HCT116 (cell line): ENCODE results near the gene RPL11. TPM values are rescaled to one million over a fixed set of nuclear protein-coding genes. Genes with fewer than 3 reads are reported as not detected.

Source experiments
- ATAC-seq: fragments of 200-7000 bp; cut with Tn5 transposase; 2 replicates; pipeline ENCODE4 v1.9.1; 2020; ENCODE audit warnings: mild to moderate bottlenecking, moderate library complexity
- BruUV-seq: library from RNA; stranded (reverse); fragments of 400-500 nt; replicated peaks from 2 replicates; lab custom pipeline; 2021; lab: Mats Ljungman, UMichigan
- CTCF ChIA-PET: fragments of 300-600 bp; sonication (Branson Sonifier 250); formaldehyde crosslinking; loops from one replicate; lab custom pipeline; 2021; ENCODE audit warnings: antibody characterized with exemption; lab: Charles Lee
- POLR2A ChIA-PET: fragments of 300-600, 350-600 bp; sonication (Branson Sonifier 250); formaldehyde crosslinking; loops from one replicate; lab custom pipeline; 2021; ENCODE audit warnings: antibody characterized with exemption; lab: Charles Lee
- RAD21 ChIA-PET, 2 experiments: fragments of 300-600 bp; sonication (Branson Sonifier 250); formaldehyde crosslinking; loops; one replicate each; lab custom pipeline; 2023; ENCODE audit warnings: low total read pairs in 2 of 2; ENCODE audit not compliant: uncharacterized antibody in 2 of 2, unreplicated experiment in 2 of 2, low non-redundant PET in 1 of 2; lab: Charles Lee
- DNase-seq: peaks from one replicate; pipeline ENCODE4 v3.0.0-alpha.2; 2010; ENCODE audit warnings: low read depth, low spot score
- H2AFZ ChIP-seq: fragments of 200-600 bp; shearing (Covaris generic), sonication (generic); 2 replicates; pipeline ENCODE4 v1.6.1; 2017; ENCODE audit warnings: low read depth, mixed run types, mixed read lengths, antibody characterized with exemption, low read length; ENCODE audit not compliant: poor library complexity, severe bottlenecking
- H3K27ac ChIP-seq: 2 replicates; pipeline ENCODE4 v1.5.1; 2012; ENCODE audit warnings: low read depth, low read length
- H3K27me3 ChIP-seq: fragments of 200-600 bp; sonication (generic); 2 replicates; pipeline ENCODE4 v1.6.1; 2016; ENCODE audit warnings: mixed run types, low read length, mixed read lengths; ENCODE audit not compliant: insufficient read depth
- H3K36me3 ChIP-seq, 2 experiments: fragments of 200-500 bp in 1 of 2; fragments of 200-600 bp in 1 of 2; sonication (Bioruptor generic) in 1 of 2; sonication (generic) in 1 of 2; 2 replicates each; pipeline versions ENCODE4 v1.5.1 to v1.6.1; 2014 to 2016; ENCODE audit warnings: low read length in 2 of 2, inconsistent platforms in 1 of 2, mixed read lengths in 1 of 2, mixed run types in 1 of 2; ENCODE audit not compliant: insufficient read depth in 2 of 2, control insufficient read depth in 1 of 2
- H3K4me1 ChIP-seq, 2 experiments: fragments of 200-600 bp in 1 of 2; sonication (generic) in 1 of 2; 2 replicates each; pipeline versions ENCODE4 v1.5.1 to v1.6.1; 2012 to 2017; ENCODE audit warnings: low read length in 2 of 2, inconsistent platforms in 1 of 2, mild to moderate bottlenecking in 1 of 2, mixed read lengths in 1 of 2, mixed run types in 1 of 2, moderate library complexity in 1 of 2; ENCODE audit not compliant: insufficient read depth in 2 of 2, control insufficient read depth in 1 of 2
- H3K4me2 ChIP-seq: fragments of 200-600 bp; sonication (generic); 2 replicates; pipeline ENCODE4 v1.6.1; 2017; ENCODE audit warnings: mixed run types, low read length, mixed read lengths
- H3K4me3 ChIP-seq, 2 experiments: fragments of 200-600 bp in 1 of 2; sonication (generic) in 1 of 2; replicated peaks in 1 of 2; 2 replicates each; pipeline ENCODE4 v1.5.1; 2011 to 2016; ENCODE audit warnings: low read length in 2 of 2, control low read depth in 1 of 2, low read depth in 1 of 2, mild to moderate bottlenecking in 1 of 2, mixed read lengths in 1 of 2, mixed run types in 1 of 2
- H3K79me2 ChIP-seq: fragments of 200-600 bp; sonication (generic); 2 replicates; pipeline ENCODE4 v1.6.1; 2017; ENCODE audit warnings: mild to moderate bottlenecking, mixed run types, low read length, moderate library complexity, mixed read lengths; ENCODE audit not compliant: insufficient read depth
- H3K9ac ChIP-seq: fragments of 200-600 bp; sonication (generic); 2 replicates; pipeline ENCODE4 v1.6.1; 2016; ENCODE audit warnings: low read length, mixed read lengths
- H3K9me2 ChIP-seq: fragments of 200-600 bp; sonication (generic), shearing (Covaris generic); 2 replicates; pipeline ENCODE4 v1.6.1; 2017; ENCODE audit warnings: mixed run types, mild to moderate bottlenecking, moderate library complexity; ENCODE audit not compliant: insufficient read depth
- H3K9me3 ChIP-seq, 2 experiments: fragments of 200-500 bp in 1 of 2; fragments of 200-600 bp in 1 of 2; sonication (Bioruptor generic) in 1 of 2; sonication (generic) in 1 of 2; 2 replicates each; pipeline ENCODE4 v1.6.1; 2014 to 2017; ENCODE audit warnings: low read length in 2 of 2, mixed read lengths in 2 of 2, inconsistent platforms in 1 of 2, low read depth in 1 of 2, mild to moderate bottlenecking in 1 of 2, mixed run types in 1 of 2, moderate library complexity in 1 of 2; ENCODE audit not compliant: control insufficient read depth in 1 of 2, insufficient read depth in 1 of 2
- H4K20me1 ChIP-seq: fragments of 200-600 bp; sonication (generic), shearing (Covaris generic); 2 replicates; pipeline ENCODE4 v1.6.1; 2017; ENCODE audit warnings: mixed run types, mild to moderate bottlenecking, moderate library complexity; ENCODE audit not compliant: insufficient read depth
- ATF3 ChIP-seq: IDR thresholded peaks from 2 replicates; pipeline ENCODE4 v1.6.1; 2012
- CBX3 ChIP-seq: IDR thresholded peaks from 2 replicates; pipeline ENCODE4 v1.6.1; 2012; ENCODE audit warnings: low read depth
- CEBPB ChIP-seq: IDR thresholded peaks from 2 replicates; pipeline ENCODE4 v1.6.1; 2012; ENCODE audit warnings: low read depth
- CTCF ChIP-seq, 3 experiments: fragments of 200-600 bp in 1 of 3; sonication (generic) in 1 of 3; IDR thresholded peaks in 2 of 3; conservative IDR thresholded peaks in 1 of 3; 2 replicates each; pipeline ENCODE4 v1.5.1; 2012 to 2017; ENCODE audit warnings: low read depth in 2 of 3, low read length in 2 of 3, antibody characterized with exemption in 1 of 3, borderline replicate concordance in 1 of 3, control low read depth in 1 of 3, mild to moderate bottlenecking in 1 of 3, mixed read lengths in 1 of 3, mixed run types in 1 of 3, moderate library complexity in 1 of 3; ENCODE audit not compliant: insufficient read depth in 1 of 3
- EGR1 ChIP-seq: IDR thresholded peaks from 2 replicates; pipeline ENCODE4 v1.6.1; 2012; ENCODE audit warnings: low read depth
- ELF1 ChIP-seq: IDR thresholded peaks from 2 replicates; pipeline ENCODE4 v1.6.1; 2012; ENCODE audit warnings: low read depth, borderline replicate concordance
- EZH2 ChIP-seq: fragments of 200-600 bp; sonication (generic); IDR thresholded peaks from 2 replicates; pipeline ENCODE4 v1.6.1; 2017; ENCODE audit warnings: antibody characterized with exemption, mixed run types
- EZH2phosphoT487 ChIP-seq: fragments of 200-600 bp; IDR thresholded peaks from 2 replicates; pipeline ENCODE4 v1.6.1; 2018; ENCODE audit warnings: antibody characterized with exemption, borderline replicate concordance
- FOSL1 ChIP-seq: IDR thresholded peaks from 2 replicates; pipeline ENCODE4 v1.6.1; 2012; ENCODE audit warnings: low read depth
- JUND ChIP-seq: IDR thresholded peaks from 2 replicates; pipeline ENCODE4 v1.6.1; 2012
- MAX ChIP-seq: IDR thresholded peaks from 2 replicates; pipeline ENCODE4 v1.6.1; 2012
- POLR2A ChIP-seq: IDR thresholded peaks from 2 replicates; pipeline ENCODE4 v1.7.0; 2011; ENCODE audit warnings: borderline replicate concordance; ENCODE audit not compliant: insufficient read depth, insufficient read length; ENCODE audit errors: extremely low read depth
- POLR2AphosphoS5 ChIP-seq: IDR thresholded peaks from 2 replicates; pipeline ENCODE4 v1.6.1; 2011; ENCODE audit warnings: mild to moderate bottlenecking, low read depth, low read length, moderate library complexity
- RAD21 ChIP-seq: IDR thresholded peaks from 2 replicates; pipeline ENCODE4 v1.6.1; 2012; ENCODE audit warnings: low read depth, mild to moderate bottlenecking
- REST ChIP-seq: IDR thresholded peaks from 2 replicates; pipeline ENCODE4 v1.6.1; 2012; ENCODE audit warnings: low read depth
- SP1 ChIP-seq: IDR thresholded peaks from 2 replicates; pipeline ENCODE4 v1.6.1; 2012; ENCODE audit warnings: low read depth
- SRF ChIP-seq: IDR thresholded peaks from 2 replicates; pipeline ENCODE4 v1.6.1; 2012; ENCODE audit warnings: low read depth
- TCF7L2 ChIP-seq: IDR thresholded peaks from 2 replicates; pipeline ENCODE4 v1.7.0; 2011; ENCODE audit warnings: borderline replicate concordance, inconsistent platforms; ENCODE audit not compliant: insufficient read depth, insufficient read length; ENCODE audit errors: extremely low read depth
- YY1 ChIP-seq: IDR thresholded peaks from 2 replicates; pipeline ENCODE4 v1.6.1; 2011; ENCODE audit warnings: low read length, low read depth, moderate library complexity, mild to moderate bottlenecking; ENCODE audit not compliant: insufficient replicate concordance; ENCODE audit errors: extremely low read depth
- ZNF274 ChIP-seq: fragments of 200-500 bp; sonication (Bioruptor generic); IDR thresholded peaks from 2 replicates; pipeline ENCODE4 v1.6.1; 2014; ENCODE audit warnings: mild to moderate bottlenecking, low read depth, low read length, inconsistent platforms
- intact Hi-C: fragments of 100-400 bp; cut with micrococcal nuclease; formaldehyde crosslinking; loops from 2 replicates; pipeline ENCODE4 v1.10.0; 2022
- total RNA-seq: library from RNA; stranded (reverse); gene quantifications from one replicate; pipeline ENCODE4 v1.2.1, GENCODE V29; 2021; ENCODE audit not compliant: unreplicated experiment

RPL11 gene
- total RNA-seq, 1 experiment from 2014 or later: 1,262 TPM

GRCh38 chr1:23646541-23646940 lies 45.1 kb upstream of the RPL11 start:
- H4K20me1 ChIP-seq: no peaks in the 10 kb centered on the region
- H2AFZ ChIP-seq: no peak overlapping the region
- H3K4me1 ChIP-seq: peaks cover 3 to 4% of the 10 kb centered on the region in 2 experiments; a peak in 2 of 4 replicates
- BruUV-seq: no TSS peak
- no peak overlapping the region for H3K4me2 ChIP-seq
- no peak overlapping the region for H3K27ac ChIP-seq
- ChIA-PET CTCF (interaction anchor here (1.3 to 2.2 kb wide), 2 partner anchors 9 to 11 kb away, joined by 3 to 7 read pairs; no protein-coding TSS in a partner anchor), RAD21 (no interaction called here), POLR2A (no interaction called here)
- no peaks in the 10 kb centered on the region for H3K9me2 ChIP-seq
- H3K9ac ChIP-seq: no peak overlapping the region
- H3K4me3 ChIP-seq: no peak overlapping the region
- no peaks in the 10 kb centered on the region for H3K9me3 ChIP-seq
- no peak for TF ChIP-seq MAX
- TF ChIP-seq EGR1: no peak
- TF ChIP-seq YY1: no peak
- no peak for TF ChIP-seq ZNF274
- TF ChIP-seq EZH2: no peak
- TF ChIP-seq POLR2AphosphoS5: no peak
- TF ChIP-seq CBX3: no peak
- no peak for TF ChIP-seq SP1
- no peak for TF ChIP-seq JUND
- no peak for TF ChIP-seq ELF1
- TF ChIP-seq CEBPB: no peak
- TF ChIP-seq FOSL1: no peak
- no peak for TF ChIP-seq POLR2A
- TF ChIP-seq CTCF (IDR thresholded peaks at IDR 0.05 in 2 of 3, conservative IDR thresholded peaks at IDR 0.05 in 1 of 3; ENCODE audit: borderline replicate concordance in 1 of 3, insufficient read depth in 1 of 3, low read depth in 2 of 3, low read length in 2 of 3): no peak
- TF ChIP-seq EZH2phosphoT487: no peak
- no peak for TF ChIP-seq ATF3
- no peak for TF ChIP-seq RAD21
- no peak for TF ChIP-seq TCF7L2
- TF ChIP-seq SRF: no peak
- TF ChIP-seq REST: no peak
- H3K79me2 ChIP-seq: no peaks in the 10 kb centered on the region
- no peaks in the 10 kb centered on the region for H3K36me3 ChIP-seq
- intact Hi-C loops: no loop called here
- DNase-seq (no peak), ATAC-seq (no peak)
- peaks cover 3% of the 10 kb centered on the region; the same call in 1 of the 2 replicates for H3K27me3 ChIP-seq
